GM19023 (cell line): ENCODE results near the gene HOXB4.

ENCODE experiments used
- ATAC-seq: cut with Tn5 transposase; IDR thresholded peaks from one replicate; pipeline ENCODE4 v1.9.1; 2021; ENCODE audit warnings: mild to moderate bottlenecking, moderate library complexity; ENCODE audit not compliant: unreplicated experiment

The HOXB4 gene

DNA sequence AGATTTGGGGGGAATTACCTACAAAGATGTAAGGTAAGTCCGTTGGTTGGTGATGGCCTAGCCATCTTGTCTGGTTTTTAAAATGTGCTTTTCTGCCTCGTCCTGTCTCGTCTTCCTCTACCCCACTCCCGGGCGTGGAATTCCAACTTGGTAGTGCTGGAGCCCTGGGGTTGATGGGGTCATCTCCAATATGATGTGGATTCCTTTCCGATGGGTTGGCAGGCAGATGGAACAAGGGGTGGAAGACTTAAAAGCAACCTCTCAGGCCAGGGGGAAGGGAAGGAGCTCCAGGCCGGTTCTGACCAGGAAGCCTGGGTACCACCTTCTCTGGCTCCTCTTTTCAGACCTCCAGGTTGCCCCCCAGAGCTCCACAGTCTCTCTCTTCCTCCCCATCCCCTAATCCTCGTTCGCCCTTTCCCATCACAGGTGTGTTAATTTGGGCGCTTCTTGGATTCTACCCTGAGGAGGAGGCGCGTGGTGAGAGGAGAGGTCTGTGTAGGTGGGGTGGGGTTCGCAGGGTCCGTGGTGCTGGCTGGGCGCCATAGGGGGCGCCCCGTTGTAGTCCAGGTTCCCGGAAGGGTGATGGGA is 28.1 kb downstream of the HOXB4 start:
- no peak for ATAC-seq

GRCh38 chr17:48549281-48549630 is 28.9 kb downstream of the HOXB4 start:
- no peak for ATAC-seq

DNA sequence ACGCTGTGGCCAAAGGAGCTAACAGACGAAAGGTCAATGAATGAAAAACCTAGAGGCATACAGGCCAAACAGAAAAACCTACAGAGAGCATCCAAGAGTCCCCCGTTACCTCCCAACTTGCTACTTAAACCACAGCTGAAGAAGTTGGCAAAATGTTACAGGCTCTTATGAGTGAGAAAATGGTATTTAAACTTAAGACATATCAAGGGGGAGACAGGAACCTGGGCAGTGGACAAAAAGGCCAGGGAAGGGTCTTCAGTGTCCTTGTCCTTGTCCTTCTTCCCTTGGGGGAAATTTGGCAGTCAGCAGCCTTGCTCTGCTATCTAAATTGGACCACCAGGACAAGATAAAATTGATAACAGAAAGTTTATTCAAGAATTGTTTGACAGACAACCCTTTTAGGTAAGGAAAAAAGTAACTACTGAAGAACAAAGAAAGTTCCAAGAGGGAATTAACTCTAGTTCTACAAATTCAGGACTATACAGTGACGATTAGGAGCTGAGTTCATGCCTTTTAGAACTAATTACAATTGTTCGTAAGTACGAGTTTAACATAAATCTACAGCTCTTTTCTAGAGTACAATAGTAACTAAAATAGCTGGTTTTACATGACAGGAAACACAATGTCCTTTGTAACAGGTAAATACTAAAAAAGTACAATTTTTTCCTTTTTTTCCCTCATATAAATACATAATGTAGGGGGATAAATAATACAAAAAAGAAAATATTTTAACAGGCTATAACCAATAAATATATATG is 29.4 kb downstream of the HOXB4 start:
- no peak for ATAC-seq

GRCh38 chr17:48547808-48548522 is 30.2 kb downstream of the HOXB4 start:
- ATAC-seq = no peak

- no peak for ATAC-seq
Observed at GRCh38 chr17:48546924-48547807, 31.0 kb downstream of the HOXB4 start.

GRCh38 chr17:48546137-48546923 is 31.8 kb downstream of the HOXB4 start:
- ATAC-seq = no peak

DNA sequence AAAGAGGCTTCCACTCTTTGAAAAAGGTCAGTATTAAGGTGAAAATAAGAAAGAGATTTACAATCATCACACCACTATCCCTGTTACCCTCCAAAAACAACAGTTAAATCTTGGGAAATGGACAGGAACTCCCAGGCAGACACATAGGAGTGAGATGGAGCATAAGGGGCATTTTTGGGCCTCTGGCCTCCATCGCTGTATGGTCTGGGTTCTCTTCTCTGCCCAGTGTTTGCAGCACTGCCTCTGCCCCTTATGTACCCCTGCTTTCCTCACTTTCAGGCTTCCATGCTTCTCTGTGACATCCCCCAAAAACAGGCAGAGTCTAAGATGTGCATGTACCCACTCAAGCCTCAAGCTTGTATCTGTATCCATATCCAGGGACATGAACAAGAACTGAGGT is 32.6 kb downstream of the HOXB4 start:
- no peak for ATAC-seq

DNA sequence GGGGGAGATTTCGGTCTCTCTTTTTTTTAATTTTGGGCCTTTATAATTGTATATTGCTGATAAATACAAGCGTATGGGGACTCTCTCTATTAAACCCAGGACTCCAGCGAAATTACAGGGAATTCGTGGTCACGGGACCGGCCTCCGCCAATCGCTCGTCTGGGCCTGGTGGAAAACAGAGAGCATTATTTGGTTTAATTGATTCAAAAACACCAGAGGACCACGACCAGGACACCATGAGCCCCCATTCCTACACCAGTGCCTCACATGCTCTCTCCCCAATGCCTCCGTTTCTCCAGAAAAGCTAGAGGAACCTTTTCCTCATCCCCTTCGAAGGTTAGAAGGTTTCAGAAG is 33.2 kb downstream of the HOXB4 start, which contains the start of gene HOXB2:
Gene HOXB2 (minus strand): TSS at position 88 of the 354 bp plus-strand sequence. CDS start 198 bp downstream, outside the sequence.
- no peak for ATAC-seq

- ATAC-seq = no peak
Observed at GRCh38 chr17:48544349-48545021, 33.7 kb downstream of the HOXB4 start.

GRCh38 chr17:48543854-48544348 is 34.2 kb downstream of the HOXB4 start:
- peak; percentile 35 for ATAC-seq

DNA sequence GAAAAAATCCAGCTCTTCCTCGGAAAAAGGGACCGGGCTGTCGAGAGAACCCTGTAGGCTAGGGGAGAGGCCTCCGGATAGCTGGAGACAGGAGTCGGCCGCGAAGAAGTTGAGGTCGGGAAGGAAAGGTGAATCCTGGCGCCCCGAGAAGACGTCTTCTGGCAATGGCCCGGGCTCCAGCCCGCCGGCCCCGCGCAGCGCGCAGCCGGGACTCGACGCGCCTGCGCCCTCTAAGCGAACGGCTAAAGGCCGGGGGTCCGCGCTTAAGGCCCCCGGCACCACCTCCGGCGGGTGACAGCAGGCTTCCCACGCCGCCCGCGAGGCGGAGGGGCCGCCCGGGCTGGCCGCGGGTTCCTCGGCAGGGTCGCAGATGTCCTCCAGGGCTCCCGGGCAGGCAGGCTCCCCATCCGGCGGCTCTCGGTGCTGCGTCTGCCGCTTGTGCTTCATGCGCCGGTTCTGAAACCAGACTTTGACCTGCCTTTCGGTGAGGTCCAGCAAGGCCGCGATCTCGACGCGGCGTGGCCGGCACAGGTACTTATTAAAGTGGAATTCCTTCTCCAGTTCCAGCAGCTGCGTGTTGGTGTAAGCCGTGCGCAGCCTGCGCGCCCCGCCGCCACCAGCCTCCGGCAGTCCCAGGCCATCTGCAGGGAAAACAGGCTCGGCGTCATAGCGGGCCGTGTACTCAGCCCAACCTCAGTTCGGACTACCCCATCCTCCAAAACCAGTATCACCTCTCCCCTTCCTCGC is 34.9 kb downstream of the HOXB4 start:
- ATAC-seq = peak; percentile 52

DNA sequence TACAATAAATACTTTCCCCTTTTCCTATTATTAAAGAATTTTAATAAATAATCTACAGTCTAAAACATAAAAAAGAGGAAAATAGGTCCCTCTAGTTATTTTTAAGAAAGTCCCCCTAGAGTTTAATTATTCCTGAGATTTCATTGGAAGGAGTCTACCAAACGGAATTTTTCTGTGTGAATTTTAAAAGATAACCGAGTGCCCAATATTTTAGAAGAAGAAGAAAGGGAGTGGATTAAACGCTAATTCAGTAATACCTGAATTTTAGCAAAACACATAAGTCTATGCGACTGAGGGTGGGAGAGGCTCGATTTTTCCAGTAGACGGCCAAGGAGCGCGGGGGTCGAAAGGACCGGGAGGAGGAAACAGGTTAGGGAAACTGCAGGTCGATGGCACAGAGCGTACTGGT is 35.4 kb downstream of the HOXB4 start:
- ATAC-seq = no peak

GRCh38 chr17:48542114-48542656 is 36.0 kb downstream of the HOXB4 start:
- ATAC-seq = no peak

GRCh38 chr17:48541577-48542113 is 36.5 kb downstream of the HOXB4 start:
- no peak for ATAC-seq

DNA sequence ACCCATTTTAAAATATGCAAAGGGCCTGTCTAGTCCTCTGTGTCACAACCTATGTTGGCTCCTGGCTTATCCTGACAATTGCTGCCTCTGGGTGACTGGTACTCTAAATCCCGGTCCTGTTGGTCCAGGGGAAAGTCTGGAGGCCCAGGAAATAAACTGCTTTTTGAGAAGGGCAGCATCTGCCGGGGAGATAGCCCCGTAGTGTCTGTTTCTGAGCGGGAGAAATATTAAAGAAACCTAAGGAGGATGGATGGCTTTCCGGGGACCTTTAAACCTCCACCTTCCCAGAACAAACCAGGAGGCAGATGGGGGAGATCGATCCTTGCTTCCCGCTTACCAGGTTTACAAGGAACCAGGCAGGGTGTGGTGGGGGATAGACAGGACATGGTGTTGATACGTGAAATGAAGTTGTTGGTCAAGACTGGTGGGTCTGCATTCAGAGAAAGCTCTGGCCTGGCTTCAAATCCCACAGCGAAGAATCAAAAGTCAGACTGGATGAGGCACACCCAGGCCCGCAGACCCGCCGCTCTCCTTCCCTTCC is 37.0 kb downstream of the HOXB4 start:
- ATAC-seq = no peak

DNA sequence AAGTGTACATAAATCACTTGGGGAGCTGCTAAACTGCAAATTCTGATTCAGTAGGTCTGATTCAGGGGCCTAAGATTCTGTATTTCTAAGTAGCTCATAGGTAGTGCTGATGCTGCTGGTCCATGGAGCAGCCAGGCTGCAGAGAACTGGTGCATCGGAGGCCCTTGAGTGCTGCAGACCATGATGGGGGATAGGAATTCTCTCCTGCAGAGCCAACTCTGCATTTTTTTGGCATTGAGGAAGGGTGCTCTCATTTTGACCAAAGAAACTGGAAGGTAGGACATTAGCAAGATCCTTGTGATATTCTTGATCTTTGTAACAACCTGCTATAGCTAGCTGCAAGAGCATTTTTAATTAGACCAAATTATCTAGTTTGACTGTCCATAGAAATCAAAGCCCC is 37.9 kb downstream of the HOXB4 start:
- ATAC-seq = no peak

- ATAC-seq = no peak
Observed at GRCh38 chr17:48539177-48539576, 39.0 kb downstream of the HOXB4 start.

DNA sequence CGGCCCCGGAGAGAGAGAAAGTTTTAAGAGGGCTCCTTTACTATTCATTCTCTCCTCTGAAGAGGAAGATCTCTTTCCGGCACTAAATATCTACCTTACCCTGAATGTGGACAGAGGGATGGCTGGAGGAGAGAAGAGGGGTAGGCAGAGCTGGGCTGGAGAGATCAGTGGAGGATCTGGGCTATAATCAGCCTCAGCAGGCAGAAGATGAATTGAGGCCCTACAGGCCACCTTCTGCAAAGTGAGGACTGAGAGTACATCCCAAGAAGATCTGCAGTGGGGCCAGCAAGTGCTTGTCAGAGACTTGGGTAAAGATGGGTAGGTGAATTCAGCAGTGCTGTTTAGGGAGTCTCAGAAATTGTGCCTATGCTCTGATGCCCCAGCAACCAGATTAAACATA is 40.8 kb downstream of the HOXB4 start:
- no peak for ATAC-seq
